ENCODE data around the gene MPPED1.

Gene MPPED1

DNA sequence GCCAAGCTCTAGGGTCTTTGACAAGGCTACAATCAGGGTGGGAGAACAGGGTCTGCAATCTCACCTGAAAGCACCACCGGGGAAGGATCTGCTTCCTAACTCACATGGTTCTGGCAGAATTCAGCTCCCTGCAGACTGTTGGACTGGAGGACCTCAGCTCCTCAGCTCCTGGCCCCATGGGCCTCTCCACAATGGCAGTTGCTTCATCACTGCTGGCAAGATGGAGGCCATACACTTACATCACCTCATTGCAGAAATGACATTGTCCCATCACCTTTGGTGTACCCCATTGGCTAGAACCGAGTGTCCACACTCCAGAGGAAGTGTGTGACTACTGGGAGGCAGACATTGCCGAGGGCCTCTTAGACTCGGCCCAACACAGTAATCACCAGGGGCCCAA lies 20.9 kb upstream of the MPPED1 start:
- no peak for DNase-seq (ENCODE audit: low read depth, low spot score)
- POLR2A ChIA-PET = no interaction called here
- no peak overlapping the region for H3K4me3 ChIP-seq (ENCODE audit: low read depth, low read length)
- TF ChIP-seq, protein P1, sequence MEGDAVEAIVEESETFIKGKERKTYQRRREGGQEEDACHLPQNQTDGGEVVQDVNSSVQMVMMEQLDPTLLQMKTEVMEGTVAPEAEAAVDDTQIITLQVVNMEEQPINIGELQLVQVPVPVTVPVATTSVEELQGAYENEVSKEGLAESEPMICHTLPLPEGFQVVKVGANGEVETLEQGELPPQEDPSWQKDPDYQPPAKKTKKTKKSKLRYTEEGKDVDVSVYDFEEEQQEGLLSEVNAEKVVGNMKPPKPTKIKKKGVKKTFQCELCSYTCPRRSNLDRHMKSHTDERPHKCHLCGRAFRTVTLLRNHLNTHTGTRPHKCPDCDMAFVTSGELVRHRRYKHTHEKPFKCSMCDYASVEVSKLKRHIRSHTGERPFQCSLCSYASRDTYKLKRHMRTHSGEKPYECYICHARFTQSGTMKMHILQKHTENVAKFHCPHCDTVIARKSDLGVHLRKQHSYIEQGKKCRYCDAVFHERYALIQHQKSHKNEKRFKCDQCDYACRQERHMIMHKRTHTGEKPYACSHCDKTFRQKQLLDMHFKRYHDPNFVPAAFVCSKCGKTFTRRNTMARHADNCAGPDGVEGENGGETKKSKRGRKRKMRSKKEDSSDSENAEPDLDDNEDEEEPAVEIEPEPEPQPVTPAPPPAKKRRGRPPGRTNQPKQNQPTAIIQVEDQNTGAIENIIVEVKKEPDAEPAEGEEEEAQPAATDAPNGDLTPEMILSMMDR (IDR thresholded peaks at IDR 0.05; ENCODE audit: insufficient read depth, low read length, missing control alignments) = no peak
- CTCF ChIA-PET = no interaction called here

DNA sequence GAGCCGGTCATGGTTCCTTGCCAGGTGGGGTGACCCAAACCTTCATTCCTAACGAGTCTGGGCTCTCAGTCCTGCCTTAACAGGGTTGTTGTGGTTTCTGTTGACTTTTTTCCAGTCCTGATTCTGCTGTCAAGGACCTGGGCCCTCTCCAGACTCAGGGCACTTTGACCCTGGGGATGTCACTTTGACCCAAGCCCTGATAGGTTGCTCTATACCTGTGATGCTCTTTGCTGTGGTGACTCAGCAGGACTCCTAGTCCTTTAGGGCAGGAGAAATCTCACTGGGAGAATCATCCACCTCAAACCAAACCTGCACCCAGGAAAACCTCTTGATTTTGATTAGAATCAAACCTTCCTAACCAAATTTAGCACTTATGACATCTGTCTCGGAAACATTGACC lies 20.5 kb upstream of the MPPED1 start:
- POLR2A ChIA-PET = no interaction called here
- TF ChIP-seq, protein P1 (IDR thresholded peaks at IDR 0.05; ENCODE audit: insufficient read depth, low read length, missing control alignments) = no peak
- H3K4me3 ChIP-seq (ENCODE audit: low read depth, low read length) = no peak overlapping the region
- CTCF ChIA-PET = interaction anchor here (0.9 to 1.0 kb wide), 2 partner anchors 8 to 493 kb away, joined by 3 to 4 read pairs; no protein-coding TSS in a partner anchor
- DNase-seq (ENCODE audit: low read depth, low spot score) = no peak

DNA sequence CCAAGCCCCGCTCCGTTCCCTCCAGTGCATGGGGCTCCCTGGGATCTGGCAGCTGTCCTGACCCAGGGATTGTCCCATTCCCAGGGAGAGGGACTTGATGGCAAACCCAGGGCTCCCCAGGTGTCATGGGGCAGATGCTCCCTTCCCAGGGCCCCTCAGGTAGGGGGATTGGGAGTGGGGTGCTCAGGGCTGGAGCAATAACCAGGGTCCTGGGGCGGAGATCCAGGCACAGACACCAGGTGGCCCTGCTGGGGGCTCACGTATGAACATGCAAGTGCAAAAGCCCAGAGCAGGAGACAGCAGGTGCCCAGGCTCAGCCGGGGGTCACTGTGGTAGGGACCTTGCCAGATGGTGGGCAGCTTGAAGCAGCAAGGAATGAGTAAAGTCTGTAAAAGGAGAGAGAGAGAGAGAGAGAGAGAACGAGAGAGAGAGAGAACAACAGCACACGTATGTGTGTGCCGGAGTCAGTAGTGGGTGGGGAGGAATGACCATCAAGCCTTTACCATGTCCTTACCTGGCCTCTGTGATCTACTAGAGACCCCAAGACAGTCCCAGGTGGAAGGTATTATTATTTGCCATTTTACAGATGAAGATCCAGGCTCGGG lies 19.3 kb upstream of the MPPED1 start:
- TF ChIP-seq, protein P1 (IDR thresholded peaks at IDR 0.05; ENCODE audit: insufficient read depth, low read length, missing control alignments) = no peak
- CTCF ChIA-PET = interaction anchor here (0.9 to 1.0 kb wide), 2 partner anchors 9 to 492 kb away, joined by 3 to 4 read pairs; no protein-coding TSS in a partner anchor
- H3K4me3 ChIP-seq (ENCODE audit: low read depth, low read length) = no peak overlapping the region
- DNase-seq (ENCODE audit: low read depth, low spot score) = no peak
- POLR2A ChIA-PET = no interaction called here

DNA sequence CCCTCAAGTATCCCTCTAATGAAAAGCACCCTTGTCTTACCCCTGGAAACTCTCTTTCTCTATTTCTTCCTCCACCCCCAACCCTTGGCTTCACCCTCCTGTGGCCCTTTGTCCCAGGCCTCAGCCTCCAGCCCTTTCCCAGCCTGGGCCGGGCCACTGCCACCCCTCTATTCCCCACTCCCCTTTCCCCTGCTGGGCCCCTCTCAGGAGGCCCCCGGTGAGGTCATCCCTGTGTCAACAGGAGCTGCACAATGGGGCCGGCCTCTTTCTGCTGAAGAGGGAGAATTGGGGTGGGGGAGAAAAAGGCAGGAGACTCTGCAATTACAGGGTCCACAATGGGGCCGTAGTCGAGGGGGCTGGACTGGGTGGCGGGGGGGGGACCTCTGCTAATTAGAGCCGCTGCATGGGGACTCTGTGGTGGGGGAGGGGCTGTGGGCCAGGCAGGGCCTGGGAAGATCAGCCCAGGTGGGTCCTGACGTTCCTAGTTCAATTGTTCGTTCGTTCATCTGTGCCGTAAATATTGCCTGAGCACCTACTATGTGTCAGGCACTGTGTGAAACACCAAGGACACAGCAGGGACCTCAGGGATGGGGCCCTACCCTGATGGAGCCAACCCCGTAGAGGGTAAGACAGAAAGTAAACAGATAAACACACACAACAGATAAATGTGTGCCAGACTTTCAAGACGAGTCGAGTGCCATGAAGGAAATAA lies 18.5 kb upstream of the MPPED1 start:
- POLR2A ChIA-PET = no interaction called here
- CTCF ChIA-PET = no interaction called here
- no peak for DNase-seq (ENCODE audit: low read depth, low spot score)
- H3K4me3 ChIP-seq (ENCODE audit: low read depth, low read length) = no peak overlapping the region
- TF ChIP-seq, protein P1 (IDR thresholded peaks at IDR 0.05; ENCODE audit: insufficient read depth, low read length, missing control alignments) = no peak

DNA sequence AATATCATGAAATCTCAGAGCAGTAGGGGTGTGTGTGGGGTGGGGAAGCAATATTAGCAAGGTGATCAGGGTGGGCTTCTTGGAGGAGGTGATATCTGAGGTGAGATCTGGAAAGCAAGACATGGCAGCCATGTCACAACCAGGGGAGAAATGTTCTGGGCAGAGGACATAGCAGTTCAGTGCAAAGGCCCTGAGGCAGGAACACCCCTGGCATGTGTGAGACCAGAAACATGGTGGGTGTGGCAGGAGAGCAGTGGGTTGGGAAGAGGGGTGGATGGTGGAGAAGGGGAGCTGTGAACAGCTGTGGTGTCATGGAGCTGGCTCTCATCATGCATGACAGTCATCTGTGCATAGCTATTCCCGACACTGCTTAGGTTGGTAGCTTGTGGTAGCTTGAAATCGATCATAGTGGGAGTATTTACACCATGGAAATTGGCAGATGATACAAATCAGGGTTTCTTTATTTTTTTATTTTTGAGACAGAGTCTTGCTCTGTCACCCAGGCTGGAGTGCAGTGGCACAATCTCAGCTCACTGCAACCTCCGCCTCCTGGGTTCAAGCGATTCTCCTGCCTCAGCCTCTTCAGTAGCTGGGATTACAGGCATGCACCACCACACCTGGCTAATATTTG lies 17.9 kb upstream of the MPPED1 start:
- no peak for DNase-seq (ENCODE audit: low read depth, low spot score)
- POLR2A ChIA-PET = no interaction called here
- no peak overlapping the region for H3K4me3 ChIP-seq (ENCODE audit: low read depth, low read length)
- CTCF ChIA-PET = no interaction called here
- TF ChIP-seq, protein P1 (IDR thresholded peaks at IDR 0.05; ENCODE audit: insufficient read depth, low read length, missing control alignments) = no peak

DNA sequence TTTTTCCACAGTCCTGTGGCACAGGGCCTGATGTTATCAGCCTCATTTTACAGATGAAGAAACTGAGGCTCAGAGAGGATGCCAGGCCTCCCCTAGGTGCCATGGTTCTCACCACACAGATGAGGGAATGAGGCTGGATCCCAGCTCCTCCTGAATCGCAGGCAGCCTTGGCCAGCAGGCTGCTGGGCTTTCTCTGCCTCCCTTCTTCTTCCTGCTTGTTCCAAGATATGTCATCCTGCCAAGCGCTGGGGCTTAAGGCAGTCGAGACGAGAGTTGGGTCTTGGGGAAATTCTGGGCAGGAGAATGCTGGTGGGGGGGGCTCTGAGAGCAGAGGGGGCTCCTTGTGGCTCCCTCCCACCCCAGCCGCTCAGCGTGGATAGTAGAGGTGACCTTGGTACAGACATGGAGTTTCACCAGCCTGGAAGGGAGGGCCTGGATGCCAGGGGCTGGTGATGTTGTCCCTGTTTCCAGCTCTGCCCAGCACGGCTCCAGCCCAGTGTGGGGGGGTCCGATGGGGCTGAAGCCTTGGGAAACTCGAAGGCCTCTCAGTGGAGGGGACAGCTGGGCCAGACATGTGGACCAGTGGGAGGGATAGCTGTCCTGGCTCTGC lies 16.6 kb upstream of the MPPED1 start:
- no peak for DNase-seq (ENCODE audit: low read depth, low spot score)
- CTCF ChIA-PET = interaction anchor here (1.0 to 1.3 kb wide), 3 partner anchors 9 to 432 kb away, joined by 3 to 7 read pairs (median 3); no protein-coding TSS in a partner anchor
- POLR2A ChIA-PET = no interaction called here
- TF ChIP-seq, protein P1 (IDR thresholded peaks at IDR 0.05; ENCODE audit: insufficient read depth, low read length, missing control alignments) = no peak
- H3K4me3 ChIP-seq (ENCODE audit: low read depth, low read length) = no peak overlapping the region
